Midbrain (tissue), 1 donor: Measurements from ENCODE around the gene RHBDF1.

Experiments
- DNase-seq: peaks from one replicate; lab custom pipeline; 2025; lab: John Stamatoyannopoulos, UW

Gene RHBDF1

DNA sequence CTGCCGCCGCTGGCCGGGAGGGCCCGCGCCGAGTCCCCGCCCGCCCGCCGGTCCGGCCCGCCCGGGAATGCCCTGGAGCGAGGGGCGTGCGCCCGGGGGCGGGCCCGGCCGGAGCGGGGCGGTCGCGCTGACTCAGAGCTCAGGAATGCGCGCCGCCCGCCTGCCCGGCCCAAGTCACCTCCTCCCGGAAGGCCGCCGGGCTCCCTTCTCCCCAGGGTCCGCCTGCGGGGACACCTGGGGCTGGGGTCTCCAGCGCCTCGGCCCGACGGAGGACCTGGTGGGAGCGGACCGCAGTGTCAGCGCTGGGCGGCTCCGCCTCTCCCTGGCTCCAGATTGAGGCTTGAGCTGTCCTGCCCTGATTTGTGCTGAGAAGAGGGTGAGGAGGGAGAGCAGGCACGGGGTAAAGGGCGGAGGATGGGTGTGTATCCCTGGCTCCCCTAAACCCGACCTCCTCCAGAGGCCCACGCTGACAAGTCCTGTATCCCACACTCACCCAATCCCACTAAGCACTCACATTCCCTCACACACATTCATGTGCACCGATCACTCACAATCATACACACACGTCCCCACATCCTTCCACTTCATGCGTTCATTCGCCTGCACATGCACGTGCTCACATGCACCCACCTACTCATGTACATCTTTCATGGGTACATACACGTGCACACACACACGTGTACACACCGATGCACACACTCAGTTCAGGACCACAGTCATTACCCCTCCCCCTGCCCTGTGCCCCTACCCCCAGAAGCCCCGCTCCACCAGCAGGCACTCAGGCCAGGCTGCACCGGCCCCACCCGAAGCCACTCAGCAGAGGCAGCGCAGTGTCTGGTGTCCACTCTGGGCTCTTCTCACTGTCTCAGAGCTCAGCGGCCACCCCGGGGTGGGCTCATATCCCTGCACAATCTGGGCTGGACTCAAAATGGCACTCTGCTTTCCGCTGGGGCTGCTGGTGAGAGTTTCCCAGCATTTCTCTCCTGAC, at the start of gene RHBDF1:
RHBDF1 (minus strand) TSS at position 71 of the 988 bp plus-strand sequence. CDS start 7,616 bp downstream, outside the sequence.
- no peak for DNase-seq

DNA sequence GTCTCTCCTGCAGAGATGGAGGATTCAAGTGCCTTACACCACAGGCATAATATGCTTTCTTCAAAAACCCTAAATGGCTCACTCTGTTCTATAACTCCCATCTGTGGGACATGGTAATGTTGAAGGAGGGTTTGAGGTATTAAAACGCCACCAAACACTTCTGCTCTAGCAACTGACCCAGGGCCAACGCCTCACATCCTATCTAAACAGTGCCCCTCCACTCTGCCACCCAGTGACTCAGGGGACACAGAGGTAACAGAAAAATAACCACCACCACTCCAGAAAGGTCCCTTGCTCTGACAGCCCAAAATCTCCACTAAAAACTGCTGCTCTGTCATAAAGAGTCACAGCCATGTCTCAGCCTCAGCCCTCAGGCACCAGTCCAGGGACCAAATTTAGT, 48.3 kb upstream of the RHBDF1 start:
- no peak for DNase-seq

DNA sequence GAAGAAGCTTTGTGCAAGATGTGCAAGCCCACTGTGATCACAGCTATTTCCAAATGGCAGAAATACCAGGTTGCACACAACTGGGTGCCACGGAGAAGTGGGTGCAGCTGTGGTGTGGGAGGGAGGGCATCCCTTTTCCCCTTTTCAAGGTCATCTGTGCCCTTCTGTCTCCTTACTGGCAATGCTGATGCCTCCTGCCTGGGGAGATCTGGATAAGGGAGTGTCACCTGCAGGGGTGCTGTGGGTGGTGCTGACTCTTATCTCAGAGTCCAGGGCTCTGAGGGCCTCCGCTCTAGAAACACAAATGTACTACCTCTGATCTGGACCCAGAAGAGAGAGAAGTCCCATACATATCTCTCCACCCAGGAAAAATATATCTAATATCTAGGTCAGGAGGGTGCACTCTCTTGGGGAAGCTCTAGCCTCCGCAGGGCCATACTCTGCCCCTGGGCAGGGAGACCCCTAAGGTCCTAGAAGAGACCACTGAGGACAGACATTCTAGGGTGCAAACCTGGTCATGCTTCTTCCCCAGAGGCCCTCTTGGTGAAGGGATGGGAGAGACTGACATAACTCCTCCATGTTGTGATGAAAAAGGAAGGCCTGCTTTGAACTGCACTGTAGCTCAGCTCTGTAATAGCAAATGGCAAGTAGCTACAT, 47.5 kb upstream of the RHBDF1 start:
- no peak for DNase-seq

DNA sequence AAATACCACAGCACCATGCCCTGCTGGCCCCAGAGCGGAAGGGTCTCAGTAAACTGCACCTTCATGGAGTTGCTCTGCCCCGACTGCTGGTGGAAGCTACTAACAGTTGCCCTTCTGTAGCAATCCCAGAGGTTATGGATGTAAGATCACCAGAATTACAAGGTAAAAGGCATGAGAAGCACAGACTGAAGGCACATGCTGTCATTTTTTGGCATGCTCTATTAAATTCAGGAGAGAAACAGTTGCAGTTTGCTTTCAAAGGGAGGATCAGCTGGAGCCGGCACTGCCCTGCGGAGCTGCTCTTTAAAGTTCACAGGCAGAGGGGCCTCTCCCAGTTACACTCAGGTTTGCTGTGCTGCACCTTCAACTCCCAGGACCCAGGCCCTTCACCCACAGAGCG, 46.9 kb upstream of the RHBDF1 start:
- no peak for DNase-seq

DNA sequence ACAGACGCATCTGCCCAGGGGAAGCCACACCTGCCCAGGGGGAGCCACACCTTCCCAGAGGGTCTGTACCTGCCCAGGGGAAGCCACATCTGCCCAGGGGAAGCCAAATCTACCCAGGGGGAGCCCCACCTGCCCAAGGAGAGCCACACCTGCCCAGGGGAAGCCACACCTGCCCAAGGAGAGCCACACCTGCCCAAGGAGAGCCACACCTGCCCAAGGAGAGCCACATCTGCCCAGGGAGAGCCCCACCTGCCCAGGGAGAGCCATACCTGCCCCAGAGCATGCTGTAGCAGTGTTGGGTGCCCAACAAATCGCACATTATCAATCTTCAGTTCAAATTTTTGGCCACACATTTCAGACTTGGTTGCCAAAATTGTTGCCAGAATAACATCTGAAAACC, 46.4 kb upstream of the RHBDF1 start:
- DNase-seq, result no peak

GRCh38 chr16:117379-118365, 45.2 kb upstream of the RHBDF1 start:
- DNase-seq, result no peak

- DNase-seq, result no peak
Measured at GRCh38 chr16:116015-116414, 43.6 kb upstream of the RHBDF1 start.

GRCh38 chr16:114327-114726, 41.9 kb upstream of the RHBDF1 start:
- no peak for DNase-seq

GRCh38 chr16:112153-112840, 39.9 kb upstream of the RHBDF1 start:
- no peak for DNase-seq

- DNase-seq, result peak; percentile 83
Measured at GRCh38 chr16:106623-107324, 34.3 kb upstream of the RHBDF1 start.

- DNase-seq, result no peak
Measured at GRCh38 chr16:105521-105920, 33.1 kb upstream of the RHBDF1 start.

DNA sequence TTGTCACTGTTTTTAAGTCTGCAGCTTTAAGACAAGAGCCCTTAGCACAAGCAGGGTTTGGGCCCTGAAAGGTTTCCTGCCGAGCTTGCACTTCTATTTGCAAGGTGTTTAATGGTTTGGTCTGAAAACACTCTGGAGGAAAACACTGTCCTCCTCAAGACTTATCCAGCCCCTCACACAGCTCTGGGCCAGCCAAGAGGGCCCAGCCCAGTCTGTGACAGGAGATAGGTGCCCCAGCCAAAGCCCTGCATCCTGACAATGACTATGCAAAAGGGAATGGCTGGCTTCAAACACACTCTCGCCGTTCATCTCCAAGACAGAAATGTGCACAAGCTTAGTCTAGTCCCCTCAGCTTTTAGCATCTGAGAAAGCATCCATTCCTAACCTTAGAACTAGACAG, 32.5 kb upstream of the RHBDF1 start:
- no peak for DNase-seq

DNA sequence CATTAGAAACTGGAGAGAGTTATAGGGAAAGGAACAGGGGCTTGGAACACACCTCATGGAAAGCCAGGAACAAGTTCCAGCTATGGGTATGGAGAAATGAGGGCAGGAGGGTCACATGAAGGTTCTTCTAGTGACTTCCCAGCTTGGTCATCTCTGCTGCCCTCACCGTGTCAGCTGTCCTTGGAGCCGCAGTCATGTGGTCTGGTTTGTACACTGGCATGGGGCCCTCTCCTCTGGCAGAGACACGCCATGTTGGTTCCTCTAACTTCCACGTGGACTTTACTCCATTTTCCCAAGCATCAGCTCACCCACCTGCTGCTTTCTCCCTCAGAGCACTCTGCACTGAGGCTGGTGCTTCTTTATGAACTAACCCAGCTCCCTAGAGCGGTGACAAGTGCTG, 31.9 kb upstream of the RHBDF1 start:
- DNase-seq, result no peak

GRCh38 chr16:102060-102855, 29.8 kb upstream of the RHBDF1 start:
- peak; percentile 65 for DNase-seq

DNA sequence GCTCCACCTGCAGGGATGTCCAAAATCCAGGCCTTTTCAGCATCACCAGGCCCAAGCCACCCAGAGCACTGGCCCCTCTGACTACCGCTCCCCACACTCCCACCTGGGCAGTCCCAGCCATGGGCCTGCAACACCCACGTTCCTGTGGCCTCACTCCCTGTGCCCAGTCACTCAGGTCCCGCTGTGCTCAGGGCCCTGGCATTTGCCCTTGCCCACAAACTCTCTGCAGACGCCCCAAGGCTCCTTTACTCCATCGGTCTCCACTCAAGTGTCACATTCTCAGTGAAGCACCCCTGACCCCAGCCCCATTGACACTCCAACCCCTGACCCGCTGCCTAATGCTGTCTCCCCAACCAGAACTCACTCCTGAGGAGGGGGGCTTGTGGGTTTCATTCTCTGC, 29.2 kb upstream of the RHBDF1 start:
- DNase-seq, result no peak

DNA sequence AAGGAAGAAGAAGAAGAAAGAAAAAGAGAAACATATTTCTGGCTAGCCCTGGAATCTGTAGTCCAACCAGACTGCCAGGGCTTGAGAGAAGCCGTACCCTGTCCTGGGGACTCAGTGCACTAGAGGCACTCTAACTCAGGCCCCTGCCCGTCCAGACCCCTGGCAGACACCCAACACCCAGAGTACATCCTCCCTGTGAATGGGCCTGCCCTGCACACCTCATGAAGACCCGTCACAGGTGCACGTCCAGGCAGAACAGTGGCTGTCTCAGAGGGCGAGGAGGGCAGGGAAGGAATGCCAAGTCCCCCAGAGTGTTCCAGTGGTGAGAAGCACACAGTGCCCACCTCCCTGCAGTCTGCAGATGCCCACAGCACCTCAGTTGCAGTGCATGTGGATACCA, 28.6 kb upstream of the RHBDF1 start:
- DNase-seq, result no peak

GRCh38 chr16:97822-98221, 25.4 kb upstream of the RHBDF1 start:
- no peak for DNase-seq

DNA sequence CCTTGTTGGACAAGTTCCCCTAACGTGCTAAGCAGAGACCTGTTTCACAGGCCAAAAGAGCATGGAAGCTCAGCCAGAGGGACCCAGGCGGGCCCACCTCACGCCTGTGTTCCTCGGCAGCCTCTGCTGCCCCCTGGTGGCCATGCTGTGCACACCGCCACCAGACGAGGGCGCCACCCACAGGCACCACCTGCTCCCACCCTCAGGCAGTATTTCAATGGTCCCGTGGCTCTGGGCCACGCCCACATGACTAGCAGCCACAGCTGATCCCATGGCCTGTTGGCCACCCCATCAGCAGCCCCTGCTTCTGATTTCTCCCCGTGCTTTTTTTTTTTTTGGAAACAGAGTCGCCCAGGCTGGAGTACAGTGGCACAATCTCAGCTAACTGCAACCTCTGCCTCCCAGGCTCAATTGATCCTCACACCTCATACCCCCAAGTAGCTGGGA, 24.5 kb upstream of the RHBDF1 start:
- peak; percentile 87 for DNase-seq

DNA sequence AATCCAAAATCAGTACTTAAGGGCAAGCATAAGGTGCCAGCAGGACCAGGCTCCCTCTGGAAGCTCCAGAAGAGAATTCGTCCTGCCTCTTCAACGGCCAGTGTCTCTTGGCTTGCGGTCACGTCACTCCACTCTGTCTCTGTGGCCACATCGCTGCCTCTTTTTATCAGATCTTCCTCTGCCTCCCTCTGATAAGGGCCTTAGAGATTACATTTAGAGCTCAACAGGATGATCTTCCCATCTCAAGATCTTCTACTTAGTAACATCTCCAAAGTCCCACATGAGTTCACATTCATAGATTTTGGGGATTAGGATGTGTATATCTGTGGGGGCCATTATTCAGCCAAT, 22.5 kb upstream of the RHBDF1 start:
- DNase-seq, result no peak
